GM21447 (cell line): ENCODE data around the gene WWOX.

Source experiments
- ATAC-seq: cut with Tn5 transposase; IDR thresholded peaks from one replicate; pipeline ENCODE4 v1.9.1; 2021; ENCODE audit not compliant: unreplicated experiment

The WWOX gene

DNA sequence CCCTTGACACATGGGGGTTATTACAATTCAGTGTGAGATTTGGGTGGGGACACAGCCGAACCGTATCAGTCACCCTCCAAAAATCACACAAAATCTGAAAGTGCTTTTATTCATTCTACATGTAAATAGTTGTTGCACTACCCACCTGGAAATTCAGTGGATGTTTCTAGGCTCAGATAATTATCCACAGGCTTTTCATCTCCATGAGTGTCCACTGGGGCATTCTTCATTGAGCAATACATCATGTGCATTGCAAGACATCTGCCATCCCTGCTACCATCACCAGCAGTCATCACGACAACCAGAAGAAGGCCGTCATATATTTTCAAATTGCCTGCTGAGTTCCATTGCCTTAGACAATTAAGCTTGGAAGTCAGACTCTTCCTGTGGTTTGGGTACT is 330.8 kb downstream of the WWOX start:
- no peak for ATAC-seq

DNA sequence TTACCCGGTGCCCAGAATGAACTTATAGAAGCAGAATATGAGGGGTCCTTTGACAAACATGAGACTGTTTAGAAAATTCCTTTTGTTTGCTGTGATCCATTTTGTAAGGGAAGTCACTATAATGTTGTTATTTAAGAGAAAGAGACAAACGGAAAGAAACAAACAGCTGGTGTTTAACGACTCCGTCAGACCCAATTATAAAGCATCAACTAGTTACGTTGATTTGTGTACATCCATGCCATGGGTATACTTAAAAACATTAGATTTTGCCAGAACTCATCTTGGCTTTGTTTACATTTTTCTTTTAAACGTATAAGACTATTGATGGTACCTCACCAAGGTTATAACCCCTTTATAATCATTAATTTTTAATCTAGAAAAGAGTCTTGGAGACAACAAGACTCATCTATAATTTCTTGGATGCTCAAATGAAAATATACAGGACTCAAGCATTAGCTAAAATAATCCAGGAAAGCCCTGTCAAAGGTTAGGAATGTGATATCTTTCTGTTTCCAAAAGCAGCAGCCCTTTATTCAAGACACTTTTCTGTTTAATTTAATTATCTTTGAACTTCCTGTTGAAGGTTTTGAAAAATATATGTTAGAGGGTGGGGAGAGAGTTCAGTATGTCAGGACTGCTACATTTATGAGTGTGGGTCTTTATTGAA is 331.7 kb downstream of the WWOX start:
- ATAC-seq = no peak

DNA sequence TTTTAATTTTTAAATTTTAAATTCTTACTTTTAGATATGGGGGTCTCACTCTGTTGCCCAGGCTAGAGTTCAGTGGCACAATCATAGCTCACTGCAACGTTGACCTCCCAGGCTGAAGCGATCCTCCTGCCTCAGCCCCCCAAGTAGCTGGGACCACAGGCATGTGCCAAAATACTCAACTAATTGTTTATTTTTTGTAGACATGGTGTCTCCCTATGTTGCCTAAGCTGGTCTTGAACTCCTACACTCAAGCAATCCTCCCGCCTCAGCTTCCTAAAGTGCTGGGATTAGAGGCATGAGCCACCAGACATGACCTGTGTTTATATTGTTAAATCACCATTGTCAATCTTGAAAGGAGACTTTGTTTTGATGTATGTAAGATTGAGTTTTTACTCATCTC is 332.2 kb downstream of the WWOX start:
- no peak for ATAC-seq

DNA sequence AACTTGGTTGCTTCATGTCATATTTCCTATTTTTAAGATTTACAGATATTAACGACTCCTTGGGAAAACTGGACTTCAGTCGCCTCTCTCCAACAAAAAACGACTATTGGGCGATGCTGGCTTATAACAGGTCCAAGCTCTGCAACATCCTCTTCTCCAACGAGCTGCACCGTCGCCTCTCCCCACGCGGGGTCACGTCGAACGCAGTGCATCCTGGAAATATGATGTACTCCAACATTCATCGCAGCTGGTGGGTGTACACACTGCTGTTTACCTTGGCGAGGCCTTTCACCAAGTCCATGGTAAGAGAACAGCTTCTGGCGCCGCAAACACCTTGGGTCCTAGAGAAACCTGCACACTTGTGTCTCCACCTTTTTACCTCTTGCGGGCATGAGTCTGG is 333.0 kb downstream of the WWOX start:
- no peak for ATAC-seq

DNA sequence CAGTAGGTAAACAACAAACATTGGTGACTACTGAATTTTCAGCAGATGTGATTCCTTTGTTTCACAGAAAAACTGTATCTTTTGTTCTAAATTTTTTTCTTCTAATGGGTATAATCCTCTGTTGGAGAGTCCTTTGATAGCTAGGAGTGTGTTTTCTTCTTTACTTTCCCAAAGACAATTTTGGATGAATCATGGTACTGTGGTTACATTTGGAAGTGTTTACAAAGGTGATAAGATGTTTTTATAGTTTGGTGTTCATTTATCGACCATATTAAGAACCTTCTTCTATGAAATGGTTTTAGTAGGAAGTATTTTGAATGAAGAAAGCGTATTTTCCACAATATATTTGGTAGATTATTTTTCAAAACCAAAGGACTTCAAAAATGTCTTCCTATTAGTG is 333.7 kb downstream of the WWOX start:
- no peak for ATAC-seq

DNA sequence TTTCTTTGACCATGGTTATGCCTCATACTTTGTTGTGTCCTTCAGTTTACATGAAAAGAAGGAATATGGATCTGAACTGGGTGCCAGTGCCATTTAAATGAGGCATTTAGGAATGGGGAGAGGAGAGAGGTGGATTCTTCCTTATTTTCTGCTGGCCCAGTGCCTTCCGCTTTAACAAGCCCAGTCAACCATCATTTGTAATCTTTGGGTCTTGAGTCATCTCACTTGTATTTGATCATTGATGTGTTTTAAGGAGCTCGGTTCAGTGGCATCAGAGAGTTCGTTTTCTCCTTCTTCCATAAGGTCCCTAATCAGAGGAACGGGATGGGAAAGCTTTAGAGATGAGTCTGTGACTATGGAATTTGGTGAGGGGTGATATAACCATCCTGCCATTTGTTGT is 334.9 kb downstream of the WWOX start:
- ATAC-seq = no peak

DNA sequence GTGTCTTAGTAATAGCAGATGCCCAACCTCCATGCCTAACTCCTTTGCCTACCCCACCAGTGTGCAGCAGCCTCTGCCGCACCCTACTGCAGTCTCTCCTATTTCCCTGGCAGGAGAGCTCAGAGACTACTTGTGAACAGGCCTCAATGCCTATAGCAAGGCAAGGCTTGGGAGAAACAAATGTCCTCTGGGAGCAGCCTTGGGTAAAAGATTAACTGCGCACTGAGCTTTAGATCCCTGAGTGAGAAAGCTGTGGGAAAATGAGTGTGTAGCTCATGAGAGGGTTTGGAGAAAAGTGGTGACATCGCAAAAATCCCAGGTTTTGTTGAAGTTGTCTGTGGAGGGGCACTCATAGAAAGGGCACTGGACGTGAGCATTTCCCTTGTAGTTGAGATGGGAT is 335.8 kb downstream of the WWOX start:
- no peak for ATAC-seq

DNA sequence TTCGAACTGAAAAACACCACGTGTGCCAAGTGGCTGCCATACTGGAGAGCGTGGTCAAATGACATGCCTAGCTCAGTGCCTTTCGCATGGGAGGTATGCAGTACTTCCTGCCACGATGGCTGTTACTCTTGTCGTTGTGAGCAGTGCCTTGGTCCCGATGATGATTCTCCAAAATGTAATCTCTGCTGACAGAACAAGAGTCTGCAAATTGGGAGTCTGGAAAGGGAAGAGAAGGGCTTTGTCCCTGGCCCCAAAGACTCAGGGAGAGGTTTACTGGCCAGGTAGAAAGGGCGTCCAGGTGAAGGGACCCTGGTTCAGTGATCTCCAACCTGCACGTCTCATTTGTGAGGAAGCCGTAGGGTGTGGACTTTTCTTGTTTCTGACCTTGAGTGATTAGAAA is 336.6 kb downstream of the WWOX start:
- no peak for ATAC-seq

DNA sequence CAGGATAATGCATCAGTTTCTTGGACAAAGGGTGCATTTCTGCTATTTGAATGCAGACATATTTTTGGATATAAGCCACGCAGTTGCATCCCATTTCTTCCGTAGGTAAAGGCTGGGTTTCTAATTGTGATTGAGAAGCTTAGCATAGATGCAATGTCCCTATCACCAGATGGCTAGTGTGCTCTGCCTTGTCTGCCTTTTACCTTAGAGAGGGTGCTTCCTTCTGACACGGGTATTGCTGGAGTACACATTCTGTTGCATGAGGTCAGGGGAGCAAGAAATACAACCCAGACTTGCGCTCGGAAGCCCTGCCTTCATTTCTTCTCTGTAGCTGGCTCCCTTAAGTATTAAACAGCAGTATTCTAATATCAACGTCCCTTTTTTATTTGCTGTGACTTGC is 337.4 kb downstream of the WWOX start:
- no peak for ATAC-seq

DNA sequence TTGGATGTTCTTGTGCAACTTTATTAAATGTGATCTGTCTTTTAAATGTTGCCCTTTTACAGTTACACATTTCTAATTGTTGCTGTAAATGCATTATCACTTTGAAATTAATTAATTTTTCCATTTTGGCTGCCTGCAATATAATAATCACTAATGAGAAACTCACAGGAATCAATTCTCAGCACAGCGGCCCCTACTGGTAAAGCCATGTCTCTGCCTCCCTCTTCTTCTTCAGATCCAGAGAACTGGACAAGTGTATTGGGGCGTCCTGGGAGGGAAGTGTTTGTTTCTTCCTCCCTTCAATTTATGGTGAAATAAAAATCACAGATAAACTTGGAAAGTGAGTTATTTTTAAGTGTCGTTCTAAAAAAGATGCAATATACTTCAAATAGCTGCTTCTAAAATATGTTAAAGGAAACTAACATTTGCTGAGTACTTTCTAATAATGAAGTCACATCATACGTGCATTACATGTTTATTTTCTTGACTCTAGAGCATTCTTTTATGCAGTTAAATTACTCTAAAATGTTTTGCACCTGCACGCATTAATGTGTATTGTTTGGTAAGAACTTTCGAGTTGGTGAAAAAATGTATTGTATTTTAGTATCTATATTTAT is 338.0 kb downstream of the WWOX start:
- ATAC-seq = no peak

DNA sequence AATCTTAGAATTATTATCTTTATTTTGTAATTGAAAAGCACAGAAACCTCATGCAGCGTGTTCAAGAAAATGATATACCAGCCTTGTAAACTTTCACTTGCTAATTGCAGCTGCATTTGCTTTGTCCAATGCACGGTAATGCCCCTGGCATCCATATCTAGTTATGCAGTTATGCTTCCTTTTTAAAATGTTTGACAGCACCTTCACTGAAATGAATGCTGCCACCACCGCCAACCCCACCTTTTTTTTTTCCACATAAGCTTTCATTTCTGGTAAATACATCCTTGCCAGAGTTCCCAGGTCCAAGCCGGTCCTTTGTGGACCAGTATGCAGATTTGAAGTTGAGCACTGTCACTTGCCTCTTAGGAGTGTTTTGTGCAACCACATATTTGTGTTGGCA is 338.8 kb downstream of the WWOX start:
- ATAC-seq = no peak

DNA sequence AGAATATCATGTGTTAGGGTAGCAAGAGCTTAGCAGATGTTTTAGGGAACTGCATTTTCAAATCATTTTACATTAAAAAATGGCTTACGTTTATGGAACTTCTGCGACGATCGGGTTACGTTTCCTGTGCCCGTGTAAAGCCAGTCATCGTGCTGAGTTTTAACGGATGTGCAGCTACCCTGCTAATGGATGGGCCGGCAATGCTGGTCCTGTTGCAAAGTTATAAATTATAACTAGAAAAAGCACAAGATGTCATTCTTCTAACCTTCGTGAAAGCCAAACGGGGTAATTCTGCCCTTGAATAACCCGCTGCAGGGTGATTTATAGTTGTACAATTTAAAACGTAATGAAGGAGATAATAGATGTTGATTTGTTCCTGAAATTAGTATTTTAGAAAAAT is 339.2 kb downstream of the WWOX start:
- no peak for ATAC-seq

DNA sequence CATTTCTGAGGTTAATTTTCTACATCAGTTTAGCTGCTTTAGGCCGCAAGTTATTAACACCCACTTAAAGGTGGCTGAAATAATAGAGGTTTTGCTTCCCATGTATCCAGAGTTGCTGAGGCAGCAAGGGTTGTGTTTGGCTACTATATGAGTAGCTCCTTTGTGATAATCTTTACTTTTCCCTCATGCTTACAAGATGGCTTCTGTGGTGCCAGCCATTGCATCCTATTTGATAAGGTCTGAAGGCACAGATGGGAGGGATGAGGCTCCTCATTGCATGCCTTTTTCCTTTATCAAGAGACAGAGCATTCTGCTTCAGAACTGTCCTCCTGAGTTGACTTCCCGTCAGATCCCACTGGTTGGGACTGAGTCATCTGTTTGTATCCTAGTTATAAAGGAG is 340.2 kb downstream of the WWOX start:
- no peak for ATAC-seq

DNA sequence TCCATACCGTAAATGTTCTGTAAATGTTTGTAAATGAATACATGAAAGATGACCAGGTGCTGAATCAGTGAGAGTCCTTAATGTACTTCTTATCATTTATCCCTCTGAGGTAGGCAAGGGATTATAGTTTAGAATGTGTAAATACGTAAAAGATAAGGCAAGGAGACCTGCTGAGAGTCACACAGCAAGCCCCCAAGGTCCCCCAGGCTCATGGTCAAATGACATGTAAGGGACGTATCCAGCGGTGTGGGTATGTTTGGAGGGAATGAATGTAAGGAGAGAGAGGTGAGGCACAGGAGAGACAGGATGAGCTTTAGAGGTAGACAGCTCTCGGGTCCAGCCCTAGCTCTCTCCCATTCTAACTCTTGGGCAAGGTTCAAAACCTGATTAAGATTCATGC is 341.8 kb downstream of the WWOX start:
- no peak for ATAC-seq

DNA sequence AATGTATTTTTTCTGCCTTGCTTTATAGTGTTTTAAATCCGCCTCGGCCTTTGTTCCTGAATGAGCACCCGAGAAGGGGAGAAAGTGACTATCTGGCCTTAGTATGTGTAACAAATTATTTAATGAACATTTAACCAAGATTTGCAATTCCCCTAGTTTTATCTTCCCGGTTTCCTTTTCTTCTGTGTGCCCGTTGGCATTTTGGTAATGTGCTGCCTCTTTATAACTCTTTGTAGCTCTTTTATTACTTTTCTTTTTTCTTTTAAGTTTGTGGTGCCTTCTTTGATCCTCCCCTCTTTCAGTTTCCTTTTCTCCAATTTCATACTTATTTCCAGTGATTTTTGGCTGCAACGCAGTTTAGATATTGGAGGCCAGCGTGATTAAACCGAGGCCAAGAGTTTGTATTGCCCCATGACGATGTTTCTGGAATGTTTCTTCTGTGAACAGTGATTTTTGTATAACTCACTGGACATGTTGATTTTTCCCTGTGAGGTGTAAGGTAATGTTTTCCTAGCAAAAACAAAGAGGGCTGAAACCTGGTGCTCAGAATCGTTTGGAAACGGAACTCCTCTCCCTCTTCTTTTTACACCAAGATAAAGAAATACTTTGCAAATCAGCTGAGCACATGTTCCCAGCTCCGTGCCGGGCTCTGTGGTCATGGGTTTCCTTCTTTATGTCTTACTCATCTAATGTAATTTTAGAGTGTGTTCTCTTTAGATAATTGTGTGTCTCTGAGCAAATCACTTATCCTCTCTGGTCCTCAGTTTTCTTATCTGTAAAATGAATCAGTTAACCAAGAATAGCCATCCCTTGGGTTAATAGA is 344.3 kb downstream of the WWOX start:
- ATAC-seq = no peak

DNA sequence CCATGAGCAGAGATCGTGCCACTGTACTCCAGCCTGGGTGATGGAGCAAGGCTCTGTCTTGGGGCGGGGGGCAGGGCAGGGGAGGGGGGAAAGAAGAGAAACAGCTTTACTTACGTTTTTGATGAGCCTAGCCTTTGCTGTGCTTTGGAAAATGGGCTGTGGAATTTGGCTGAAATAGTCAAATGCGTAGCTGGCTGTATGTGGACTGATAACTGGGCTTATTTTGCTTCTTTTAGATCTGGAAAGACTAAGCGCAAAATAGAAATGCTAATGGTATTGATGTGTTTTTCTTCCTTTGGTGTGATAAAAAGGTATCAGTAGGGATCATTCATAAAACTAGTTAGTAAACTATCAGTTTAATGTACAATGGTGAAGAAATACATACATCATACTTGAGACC is 346.4 kb downstream of the WWOX start:
- ATAC-seq = no peak

DNA sequence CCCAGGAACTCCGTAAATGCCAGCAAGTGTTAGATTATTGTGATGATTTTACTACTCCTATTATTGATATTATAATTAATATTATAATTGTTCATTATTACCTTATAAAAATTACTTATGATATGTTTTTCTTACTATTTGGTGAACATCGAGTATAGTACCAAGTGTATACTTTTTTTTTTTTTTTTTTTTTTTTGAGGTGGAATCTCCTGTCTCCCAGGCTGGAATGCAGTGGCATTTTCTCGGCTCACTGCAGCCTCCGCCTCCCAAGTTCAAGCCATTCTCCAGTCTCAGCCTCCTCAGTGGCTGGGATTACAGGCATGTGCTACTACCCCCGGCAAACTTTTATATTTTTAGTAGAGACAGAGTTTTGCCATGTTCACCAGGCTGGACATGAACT is 347.0 kb downstream of the WWOX start:
- ATAC-seq = no peak

DNA sequence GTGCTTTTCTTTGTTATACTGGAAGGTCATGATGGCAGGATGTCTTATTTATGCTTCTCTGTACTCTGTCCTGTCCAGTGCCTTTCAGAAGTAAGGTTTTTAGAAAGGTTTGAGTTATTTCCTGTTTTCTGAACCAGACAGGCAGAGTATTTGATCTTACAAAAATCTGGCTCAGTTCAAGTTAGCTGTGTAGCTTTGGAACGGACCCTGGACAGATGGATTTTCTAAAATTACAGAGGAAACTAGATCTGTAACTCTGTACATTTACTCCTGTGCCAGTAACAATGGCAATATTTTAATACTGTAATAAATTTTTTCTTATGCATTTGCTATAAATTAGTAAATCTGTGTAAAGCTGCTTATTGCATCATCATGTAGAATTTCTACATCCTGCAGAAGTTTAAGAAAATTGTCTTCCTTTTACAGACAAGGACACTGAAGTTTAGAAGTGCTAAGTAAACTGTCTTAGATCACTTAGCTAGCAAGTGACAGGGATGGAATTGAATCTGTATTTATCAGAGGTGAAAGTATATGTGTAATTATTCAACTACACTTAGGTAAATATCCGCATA is 347.6 kb downstream of the WWOX start:
- no peak for ATAC-seq

DNA sequence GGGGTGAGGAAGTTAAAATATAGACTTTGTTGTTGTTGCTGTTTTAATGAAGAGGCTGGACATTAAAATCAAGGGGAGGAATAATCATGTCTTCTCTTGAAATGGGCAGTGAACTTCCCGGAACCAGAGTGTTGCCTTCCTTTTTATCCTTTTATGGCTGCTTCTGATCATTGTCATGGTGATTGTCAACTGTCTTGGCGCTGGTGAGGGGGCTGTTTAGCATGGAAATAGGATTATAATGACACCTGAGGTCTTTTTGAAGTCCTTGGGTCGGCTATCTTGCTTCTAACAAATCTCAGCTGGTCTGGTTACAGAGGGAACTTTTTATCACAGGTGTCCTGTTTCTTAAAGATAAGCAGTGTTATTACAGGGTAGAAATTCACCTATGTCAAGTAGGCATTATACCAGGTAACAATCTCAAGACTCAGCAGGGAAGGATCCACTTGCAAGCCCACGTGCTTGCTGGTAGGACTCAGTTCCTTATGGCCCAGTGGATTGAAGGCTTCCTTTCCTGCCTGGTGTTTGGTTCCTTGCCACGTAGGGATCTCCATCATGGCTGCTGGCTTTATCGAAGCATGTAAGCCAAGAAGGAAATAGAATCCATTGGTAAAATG is 349.3 kb downstream of the WWOX start:
- ATAC-seq = no peak

DNA sequence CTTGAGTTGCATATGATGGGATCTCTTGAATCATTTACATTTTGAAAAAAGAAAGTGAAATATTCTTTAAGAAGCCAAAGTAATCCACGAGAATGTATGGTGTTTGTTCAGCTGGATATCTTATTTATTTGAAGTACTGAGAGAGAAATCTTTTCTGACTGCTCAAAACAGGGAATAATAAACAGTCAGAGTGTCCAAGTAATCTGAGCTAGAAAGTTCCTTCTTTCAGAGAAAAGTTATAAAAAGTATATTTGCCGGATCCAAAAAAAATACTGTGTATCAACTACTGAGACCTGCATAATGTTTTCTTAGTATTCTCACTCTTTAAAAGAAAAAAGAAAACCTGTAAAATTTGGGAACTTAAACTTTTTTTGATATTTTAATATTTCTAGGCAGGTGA is 350.8 kb downstream of the WWOX start:
- ATAC-seq = no peak

DNA sequence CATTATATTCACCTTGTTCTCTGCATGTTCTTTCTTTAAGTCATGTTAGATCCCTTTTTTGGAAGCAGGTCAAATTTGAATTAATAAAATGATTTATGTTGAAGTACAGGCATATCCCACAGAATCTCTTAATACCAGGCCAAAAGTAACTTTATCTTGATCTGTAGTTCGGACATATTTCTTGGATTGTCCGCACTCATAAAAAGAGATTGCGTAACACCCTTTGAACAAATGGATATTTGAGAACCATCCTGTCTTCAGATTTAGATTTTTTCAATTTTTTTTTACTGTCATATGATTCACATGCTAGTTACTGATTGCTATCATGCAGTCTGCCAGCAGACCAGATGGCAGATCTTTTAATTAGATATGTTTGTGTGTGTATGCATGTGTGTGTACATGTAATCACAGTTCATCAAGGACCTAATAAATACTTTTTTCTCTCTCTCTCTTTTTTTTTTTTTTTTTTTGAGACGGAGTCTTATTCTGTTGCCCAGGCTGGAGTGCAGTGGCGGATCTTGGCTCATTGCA is 352.6 kb downstream of the WWOX start:
- no peak for ATAC-seq
